Measurements from ENCODE around the gene PFKFB2.

PFKFB2 gene

GRCh38 chr1:207103892-207104373, 50.9 kb downstream of the PFKFB2 start, which contains the start of gene C4BPA:
TSS of gene C4BPA (plus strand) at chr1:207104233. CDS start at chr1:207113026, 8,793 bp downstream.
- Histone ChIP-seq H3K4me1 (ENCODE audit: control insufficient read depth, insufficient read depth, low read length) (no peaks in the 10 kb centered on the region), H3K4me3 (ENCODE audit: low read depth, low read length) (no peak within 1 kb of the TSS), H3K36me3 (ENCODE audit: control insufficient read depth in 2 of 2, insufficient read depth in 1 of 2, low read length in 2 of 2) (no peaks in the 10 kb centered on the region), H3K27ac (ENCODE audit: extremely low read depth, low read depth, low read length) (no peak within 1 kb of the TSS), H3K9me3 (ENCODE audit: control insufficient read depth, insufficient read depth, low read depth, low read length) (no peaks in the 10 kb centered on the region)
- POLR2A ChIA-PET = no interaction called here
- CTCF ChIA-PET = interaction anchor here (0.6 kb wide), 3 partner anchors 23 to 26 kb away, joined by 3 to 5 read pairs (median 3); no protein-coding TSS in a partner anchor
- TF ChIP-seq ZFP69B (tag by site-specific recombination; IDR thresholded peaks at IDR 0.05) = no peak
- no peak for TF ChIP-seq HOXC10 (CRISPR knock-in tag; IDR thresholded peaks at IDR 0.05)
- TF ChIP-seq ZNF292 (tag by site-specific recombination; IDR thresholded peaks at IDR 0.05; ENCODE audit: borderline replicate concordance, low read depth) = no peak
- TF ChIP-seq ZNF114 (tag by site-specific recombination; IDR thresholded peaks at IDR 0.05) = no peak
- TF ChIP-seq ZXDB (tag by site-specific recombination; IDR thresholded peaks at IDR 0.05) = no peak
- no peak for TF ChIP-seq ZNF677 (tag by site-specific recombination; IDR thresholded peaks at IDR 0.05)
- TF ChIP-seq REPIN1 (tag by site-specific recombination; IDR thresholded peaks at IDR 0.05; ENCODE audit: low read depth) = no peak
- no peak for TF ChIP-seq ZNF501 (tag by site-specific recombination; IDR thresholded peaks at IDR 0.05)
- no peak for TF ChIP-seq GLIS2 (tag by site-specific recombination; IDR thresholded peaks at IDR 0.05)
- no peak for TF ChIP-seq ZBTB11 (tag by site-specific recombination; conservative IDR thresholded peaks at IDR 0.05; ENCODE audit: low read depth)

- CTCF ChIA-PET = no interaction called here
- POLR2A ChIA-PET = no interaction called here
- Histone ChIP-seq H3K4me3 (ENCODE audit: low read depth, low read length) (no peak overlapping the region), H3K9me3 (ENCODE audit: control insufficient read depth, insufficient read depth, low read depth, low read length) (no peaks in the 10 kb centered on the region), H3K36me3 (ENCODE audit: control insufficient read depth in 2 of 2, insufficient read depth in 1 of 2, low read length in 2 of 2) (no peaks in the 10 kb centered on the region), H3K27ac (ENCODE audit: extremely low read depth, low read depth, low read length) (no peak overlapping the region), H3K4me1 (ENCODE audit: control insufficient read depth, insufficient read depth, low read length) (no peaks in the 10 kb centered on the region)
- TF ChIP-seq ZNF513 (tag by site-specific recombination; IDR thresholded peaks at IDR 0.05) (no peak), ATF2 (tag by site-specific recombination; IDR thresholded peaks at IDR 0.05; ENCODE audit: low read depth) (no peak), ZNF19 (tag by site-specific recombination; IDR thresholded peaks at IDR 0.05; ENCODE audit: low read depth) (no peak), ZEB2 (tag by site-specific recombination; IDR thresholded peaks at IDR 0.05) (no peak), KLF8 (tag by site-specific recombination; IDR thresholded peaks at IDR 0.05) (no peak), ZNF292 (tag by site-specific recombination; IDR thresholded peaks at IDR 0.05; ENCODE audit: borderline replicate concordance, low read depth) (no peak), ZNF48 (tag by site-specific recombination; IDR thresholded peaks at IDR 0.05) (no peak), ZNF223 (tag by site-specific recombination; IDR thresholded peaks at IDR 0.05) (no peak), ZBTB49 (tag by site-specific recombination; IDR thresholded peaks at IDR 0.05; ENCODE audit: low read depth) (no peak), REST (tag by site-specific recombination; IDR thresholded peaks at IDR 0.05) (no peak), ZNF394 (tag by site-specific recombination; IDR thresholded peaks at IDR 0.05; ENCODE audit: borderline replicate concordance) (no peak), ZNF792 (tag by site-specific recombination; IDR thresholded peaks at IDR 0.05) (no peak), ZNF707 (tag by site-specific recombination; IDR thresholded peaks at IDR 0.05) (no peak), ZBTB48 (tag by site-specific recombination; IDR thresholded peaks at IDR 0.05) (no peak), ZNF555 (tag by site-specific recombination; conservative IDR thresholded peaks at IDR 0.05) (no peak)
Measured at GRCh38 chr1:207109004-207109403, 55.9 kb downstream of the PFKFB2 start.

Data from HEK293 (cell line).